ENCODE measurements around the gene GCSAML.
"Not testable (repeated sequence)": the region's sequence is repeated elsewhere in the genome, so short reads cannot be mapped to it uniquely, and the experiment has no call there.

Gene GCSAML

GRCh38 chr1:247548769-247549182, at the start of gene GCSAML:
Gene GCSAML, plus strand, starts transcription at chr1:247549134. Its CDS starts 58 bp downstream, at chr1:247549192.
- DNase-seq (ENCODE audit: low spot score): peak; percentile 4

- no peak for DNase-seq (ENCODE audit: low spot score)
These were observed 48.1 kb upstream of the GCSAML start for GRCh38 chr1:247500865-247501264.

- DNase-seq (ENCODE audit: low spot score): no peak
These were observed 42.1 kb upstream of the GCSAML start for GRCh38 chr1:247506831-247507230.

- no peak for DNase-seq (ENCODE audit: low spot score)
These were observed 30.9 kb upstream of the GCSAML start for GRCh38 chr1:247517795-247518612.

GRCh38 chr1:247518613-247518891, 30.4 kb upstream of the GCSAML start:
- no peak for DNase-seq (ENCODE audit: low spot score)

- not testable (repeated sequence) for DNase-seq (ENCODE audit: low spot score)
These were observed 27.0 kb upstream of the GCSAML start for GRCh38 chr1:247521886-247522285.

GRCh38 chr1:247528812-247529474, 20.0 kb upstream of the GCSAML start:
- DNase-seq (ENCODE audit: low spot score): no peak

GRCh38 chr1:247529771-247530355, 19.1 kb upstream of the GCSAML start:
- no peak for DNase-seq (ENCODE audit: low spot score)

- no peak for DNase-seq (ENCODE audit: low spot score)
These were observed 18.1 kb upstream of the GCSAML start for GRCh38 chr1:247530785-247531184.

GRCh38 chr1:247531937-247532336, 17.0 kb upstream of the GCSAML start:
- no peak for DNase-seq (ENCODE audit: low spot score)

- DNase-seq (ENCODE audit: low spot score): no peak
These were observed 13.5 kb upstream of the GCSAML start for GRCh38 chr1:247535402-247535801.

- no peak for DNase-seq (ENCODE audit: low spot score)
These were observed 12.6 kb upstream of the GCSAML start, which contains the start of gene OR2C3 for GRCh38 chr1:247536340-247536739. Gene OR2C3, minus strand, starts transcription at chr1:247536440. Its CDS starts 3,929 bp downstream, at chr1:247532511.

- DNase-seq (ENCODE audit: low spot score): no peak
These were observed 10.4 kb upstream of the GCSAML start for GRCh38 chr1:247538561-247538960.

- DNase-seq (ENCODE audit: low spot score): no peak
These were observed 9.7 kb upstream of the GCSAML start for GRCh38 chr1:247539215-247539614.

GRCh38 chr1:247540581-247540980, 8.4 kb upstream of the GCSAML start:
- no peak for DNase-seq (ENCODE audit: low spot score)

- no peak for DNase-seq (ENCODE audit: low spot score)
These were observed 6.1 kb upstream of the GCSAML start for GRCh38 chr1:247542811-247543210.

GRCh38 chr1:247548092-247548491, 842 bp upstream of the GCSAML start:
- no peak for DNase-seq (ENCODE audit: low spot score)

GRCh38 chr1:247551721-247552120, 2.8 kb downstream of the GCSAML start:
- no peak for DNase-seq (ENCODE audit: low spot score)

GRCh38 chr1:247552231-247552630, 3.3 kb downstream of the GCSAML start:
- DNase-seq (ENCODE audit: low spot score): no peak

GRCh38 chr1:247557926-247558674, 9.2 kb downstream of the GCSAML start:
- no peak for DNase-seq (ENCODE audit: low spot score)

- DNase-seq (ENCODE audit: low spot score): no peak
These were observed 12.8 kb downstream of the GCSAML start for GRCh38 chr1:247561711-247562110.

GRCh38 chr1:247562198-247562597, 13.3 kb downstream of the GCSAML start:
- no peak for DNase-seq (ENCODE audit: low spot score)

All from Ammon's horn (tissue), 1 donor.